Measurements from ENCODE around the gene GATAD2B. TPM values are rescaled to one million over a fixed set of nuclear protein-coding genes. Genes with fewer than 3 reads are reported as not detected.

The GATAD2B gene
- 5.6 and 9.5 TPM in 2 replicates for total RNA-seq (2014; rRNA removed; shearing (Covaris generic))
- polyA plus RNA-seq (2015; cell fraction: cytosol; rRNA removed), result 9.7 and 15.9 TPM in 2 replicates
- 23.8 and 28.4 TPM in 2 replicates for polyA plus RNA-seq (2015; cell fraction: nucleus; rRNA removed)

- DNase-seq (ENCODE audit: low read depth), result peak; percentile 100
Measured at GRCh38 chr1:153922972-153923925, at the start of gene GATAD2B. Gene GATAD2B (minus strand): TSS chr1:153922972. CDS start chr1:153828347, 94,625 bp downstream.

DNA sequence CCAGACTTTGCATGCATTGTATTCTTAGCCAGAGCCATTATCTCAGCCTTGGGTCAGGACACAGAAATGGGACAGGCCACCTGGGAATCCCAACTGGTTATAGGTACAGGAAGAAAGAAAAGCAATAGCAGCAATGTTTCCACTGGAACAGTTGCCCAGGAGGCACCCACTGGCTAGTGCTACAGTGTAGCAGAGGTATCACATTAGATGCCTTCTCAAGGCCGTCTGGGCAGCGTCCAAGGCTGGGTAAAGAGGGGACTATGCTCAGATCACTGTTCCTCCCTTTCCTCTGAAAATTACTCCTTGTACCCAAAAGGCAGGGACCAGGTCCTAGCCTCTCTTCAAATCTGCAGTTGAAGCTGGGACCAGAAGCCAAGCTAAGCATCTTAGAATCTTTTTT, 47.6 kb upstream of the GATAD2B start:
- no peak for DNase-seq (ENCODE audit: low read depth)

- DNase-seq (ENCODE audit: low read depth), result no peak
Measured at GRCh38 chr1:153968972-153969371, 46.2 kb upstream of the GATAD2B start.

DNA sequence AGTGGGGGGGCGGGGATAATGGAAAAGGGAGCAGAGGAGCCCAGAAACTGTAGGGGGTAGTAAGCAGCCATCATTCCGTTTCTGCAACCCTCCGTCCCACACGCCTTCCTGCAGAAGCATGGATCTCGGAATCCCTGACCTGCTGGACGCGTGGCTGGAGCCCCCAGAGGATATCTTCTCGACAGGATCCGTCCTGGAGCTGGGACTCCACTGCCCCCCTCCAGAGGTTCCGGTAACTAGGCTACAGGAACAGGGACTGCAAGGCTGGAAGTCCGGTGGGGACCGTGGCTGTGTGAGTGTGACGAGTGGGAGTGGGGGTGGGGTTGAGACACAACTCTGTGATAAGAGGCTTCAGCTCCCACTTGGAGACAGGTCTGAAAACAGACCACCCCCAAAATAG, 45.6 kb upstream of the GATAD2B start:
- DNase-seq (ENCODE audit: low read depth), result no peak

- no peak for DNase-seq (ENCODE audit: low read depth)
Measured at GRCh38 chr1:153968000-153968363, 45.2 kb upstream of the GATAD2B start.

GRCh38 chr1:153967107-153967999, 44.6 kb upstream of the GATAD2B start, which contains the start of gene CREB3L4:
Gene CREB3L4 (plus strand): TSS chr1:153967902. CDS start chr1:153968526, 624 bp downstream.
- peak; percentile 96 for DNase-seq (ENCODE audit: low read depth)

GRCh38 chr1:153963850-153964331, 41.1 kb upstream of the GATAD2B start:
- peak; percentile 68 for DNase-seq (ENCODE audit: low read depth)

DNA sequence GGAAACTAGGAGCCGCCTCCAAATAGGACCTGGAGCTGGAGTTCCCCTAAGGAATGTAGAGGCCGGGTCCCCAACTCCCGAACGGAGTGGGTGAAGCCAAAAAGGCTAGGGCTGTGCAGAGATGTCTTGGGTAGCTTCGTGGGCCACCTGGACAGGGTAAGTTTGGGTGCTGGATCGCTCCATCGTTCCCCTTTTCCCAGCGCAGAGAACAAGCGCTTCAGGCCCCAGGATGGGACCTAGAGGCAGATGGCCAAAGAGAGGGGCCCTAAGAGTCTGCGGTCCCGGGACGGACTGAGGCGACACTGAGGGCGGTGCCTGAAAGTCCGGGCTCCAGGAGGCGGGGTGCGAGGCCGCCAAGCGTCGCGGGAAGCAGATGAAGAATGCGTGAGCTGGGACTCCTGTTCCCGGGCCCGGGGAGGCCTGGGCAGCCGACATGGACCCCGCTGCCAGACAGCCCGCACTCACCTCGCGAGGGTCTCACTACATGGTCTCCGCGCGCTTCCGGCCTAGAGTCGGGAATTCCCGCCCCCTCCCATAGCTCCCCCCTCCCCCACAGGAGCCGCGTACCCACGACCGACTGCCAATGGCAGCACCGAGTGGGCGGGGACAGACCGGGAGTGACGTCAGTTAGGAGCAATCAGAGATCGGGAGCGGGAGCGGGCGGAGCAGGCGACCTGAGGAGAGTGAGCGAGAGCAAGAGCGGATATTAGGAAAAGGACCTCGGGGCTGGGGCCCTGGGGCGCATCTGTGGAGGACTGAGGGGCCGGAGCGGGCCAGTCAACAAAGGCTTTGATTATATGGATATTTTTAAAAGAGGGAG, 40.5 kb upstream of the GATAD2B start, which contains the start of gene SLC39A1:
Gene SLC39A1 (minus strand): TSS at position 508 of the 820 bp plus-strand sequence. CDS start 822 bp downstream, outside the sequence.
- peak; percentile 95 for DNase-seq (ENCODE audit: low read depth)

- DNase-seq (ENCODE audit: low read depth), result peak; percentile 52
Measured at GRCh38 chr1:153962088-153963029, 39.6 kb upstream of the GATAD2B start.

DNA sequence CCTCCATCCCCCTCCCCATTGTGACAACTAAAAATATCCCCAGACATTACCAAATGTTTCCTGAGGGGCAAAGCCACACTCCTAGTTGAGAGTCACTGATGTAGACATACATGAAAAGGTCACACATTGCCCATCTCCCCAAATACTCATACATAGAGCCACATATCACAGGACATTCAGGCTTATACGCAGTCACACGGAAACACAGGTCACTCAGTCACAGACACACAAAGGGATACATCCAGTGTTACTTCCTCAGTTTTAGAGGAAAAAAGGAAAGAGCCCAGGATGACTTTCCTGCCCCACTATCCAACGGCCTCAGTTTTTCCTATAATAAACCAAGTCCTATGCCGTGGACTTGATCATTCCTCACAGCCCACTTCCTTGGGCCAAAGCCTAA, 38.6 kb upstream of the GATAD2B start:
- no peak for DNase-seq (ENCODE audit: low read depth)

GRCh38 chr1:153960206-153960605, 37.4 kb upstream of the GATAD2B start:
- DNase-seq (ENCODE audit: low read depth), result no peak

GRCh38 chr1:153959454-153959853, 36.7 kb upstream of the GATAD2B start:
- no peak for DNase-seq (ENCODE audit: low read depth)

GRCh38 chr1:153958961-153959260, 36.1 kb upstream of the GATAD2B start:
- no peak for DNase-seq (ENCODE audit: low read depth)

DNA sequence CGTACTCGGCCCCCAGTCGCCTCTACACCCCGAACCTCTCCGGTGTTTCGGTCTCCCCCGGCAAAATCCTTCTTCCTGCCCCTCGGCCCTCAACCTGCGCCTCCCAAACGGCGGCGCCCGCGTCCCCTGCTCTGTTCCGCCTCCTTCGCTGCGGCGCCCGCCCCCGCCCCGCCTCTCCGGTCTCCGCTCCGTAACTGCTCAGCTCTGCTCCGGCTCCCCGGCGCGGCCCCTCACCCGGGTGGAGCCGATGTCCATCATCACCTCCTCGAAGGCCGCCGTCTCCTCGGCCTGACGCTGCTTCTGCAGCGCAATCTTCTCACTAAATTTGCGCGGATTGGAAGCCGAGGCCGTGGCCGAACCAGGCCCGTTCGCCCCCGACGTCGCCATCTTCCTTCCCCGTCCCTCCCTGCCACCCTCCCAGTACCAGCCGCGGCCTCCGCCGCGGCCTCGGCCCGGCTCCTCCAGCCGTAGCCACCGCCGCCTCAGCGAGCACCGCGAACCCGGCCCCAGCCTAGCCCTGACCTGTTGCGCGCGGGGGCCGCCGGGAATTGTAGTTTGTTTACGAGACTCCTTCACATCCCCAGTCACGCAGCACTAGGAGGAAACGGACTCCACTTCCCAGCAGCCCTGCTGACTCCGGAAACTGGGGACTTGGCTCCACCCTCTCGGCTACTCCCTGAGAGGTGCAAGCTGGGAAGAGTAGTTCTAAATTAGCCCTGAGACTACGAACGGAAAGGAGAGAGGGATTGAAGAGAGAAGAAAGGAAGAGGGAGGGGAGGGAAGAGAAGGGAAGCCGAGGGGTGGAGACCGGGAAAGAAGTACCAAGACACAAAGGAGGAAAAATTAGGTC, 35.6 kb upstream of the GATAD2B start, which contains the start of gene CRTC2:
Gene CRTC2 (minus strand): TSS at position 502 of the 850 bp plus-strand sequence. CDS start 115 bp downstream, at position 387.
- DNase-seq (ENCODE audit: low read depth), result peak; percentile 98

- peak; percentile 29 for DNase-seq (ENCODE audit: low read depth)
Measured at GRCh38 chr1:153957744-153958110, 35.0 kb upstream of the GATAD2B start.

DNA sequence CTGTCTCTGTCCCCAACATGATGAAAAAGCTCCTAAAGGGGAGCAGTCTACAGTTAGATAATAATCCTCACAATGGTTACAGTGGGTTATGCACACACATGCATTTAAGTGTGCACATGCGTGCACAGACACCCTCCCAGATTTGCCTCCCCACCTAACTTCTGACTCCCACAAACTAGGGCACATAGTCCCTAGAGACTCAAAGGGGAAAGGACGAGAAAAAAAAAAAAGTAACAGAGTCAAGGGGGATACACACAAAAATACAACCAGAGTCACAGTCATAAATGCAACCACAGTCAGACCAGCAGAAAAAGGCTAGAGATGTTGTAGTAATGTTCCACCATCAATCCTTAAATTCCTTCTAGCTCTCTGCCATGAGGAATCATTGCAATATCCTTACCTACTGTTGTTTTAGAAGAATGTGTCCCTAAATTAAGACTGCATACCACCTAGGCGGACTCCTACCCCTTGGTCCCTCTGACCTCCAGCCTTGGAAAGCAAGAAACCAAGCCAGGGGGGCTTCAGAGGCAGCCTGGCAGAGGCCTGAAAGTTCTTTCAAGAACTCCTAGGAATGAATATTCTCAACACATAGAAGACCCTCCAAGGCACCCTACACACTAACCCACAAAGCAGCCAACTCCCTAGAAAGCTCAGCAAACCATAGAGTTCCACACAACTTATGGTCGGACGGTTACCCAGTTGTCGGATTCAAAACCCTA, 34.4 kb upstream of the GATAD2B start:
- no peak for DNase-seq (ENCODE audit: low read depth)

DNA sequence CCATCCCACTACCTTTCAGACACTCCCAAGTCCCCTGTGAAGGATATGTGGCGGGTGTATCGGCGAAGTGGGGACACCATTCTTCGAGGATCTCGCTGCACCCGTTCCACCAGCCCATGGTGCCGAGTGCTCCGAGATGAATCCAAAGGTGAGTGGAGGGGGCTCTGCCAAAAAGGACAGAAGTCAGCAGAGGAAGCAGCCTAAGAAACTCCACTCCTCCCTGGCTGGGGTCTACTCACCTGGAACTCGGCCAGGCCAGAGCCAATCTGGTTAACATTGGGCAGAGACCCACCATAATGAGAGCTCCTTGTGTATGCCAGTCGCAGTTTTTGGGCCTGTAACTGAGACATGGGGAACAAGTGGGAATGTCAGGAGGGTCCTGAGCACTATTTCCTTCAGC, 32.1 kb upstream of the GATAD2B start:
- no peak for DNase-seq (ENCODE audit: low read depth)

Data from HT1080 (cell line).